ENCODE data around the gene PXMP4.

PXMP4 gene

GRCh38 chr20:33653218-33653899, 66.8 kb downstream of the PXMP4 start:
- no peak for DNase-seq
